SK-N-SH (cell line): ENCODE measurements around the gene SPDYA.

Experiments
- CHD2 ChIP-seq: fragments of 150-350 bp; IDR thresholded peaks from 2 replicates; pipeline ENCODE4 v1.6.1; 2018; ENCODE audit warnings: low read length; ENCODE audit not compliant: partially characterized antibody
- TEAD4 ChIP-seq: IDR thresholded peaks from 2 replicates; pipeline ENCODE4 v1.4.0; 2012; ENCODE audit warnings: mild to moderate bottlenecking, borderline replicate concordance; ENCODE audit not compliant: insufficient read depth
- TF ChIP-seq, protein P1 (sequence below): fragments of 200-600 bp; sonication (generic); IDR thresholded peaks from 2 replicates; pipeline ENCODE4 v1.6.1; 2017; ENCODE audit warnings: antibody characterized with exemption, mild to moderate bottlenecking, moderate library complexity
- TF ChIP-seq, protein P2 (sequence below): IDR thresholded peaks from 2 replicates; pipeline ENCODE4; 2012
- TF ChIP-seq, protein P3 (sequence below): fragments of 150-350 bp; IDR thresholded peaks from 2 replicates; pipeline ENCODE4 v1.6.1; 2017; ENCODE audit warnings: antibody characterized with exemption, low read length, low read depth, borderline replicate concordance

DNA sequence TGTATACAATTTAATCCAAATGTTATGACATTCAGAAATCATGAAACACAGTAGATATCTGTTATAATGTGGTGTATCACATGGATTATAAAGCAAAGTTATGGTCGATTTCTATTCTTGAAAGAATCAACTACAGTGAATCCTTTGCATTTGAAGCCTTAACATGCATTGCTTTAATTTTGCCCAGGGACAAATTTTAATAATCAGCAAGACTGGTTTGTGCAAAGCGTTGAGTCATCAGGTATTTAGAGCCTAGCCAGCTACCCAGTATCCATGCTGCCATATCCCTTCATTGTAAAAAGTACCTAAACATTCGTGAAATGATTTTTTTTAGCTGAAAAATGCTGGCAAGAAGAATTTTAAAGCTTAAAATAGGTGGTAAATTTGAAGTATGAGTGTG, 8.9 kb upstream of the SPDYA start:
- TF ChIP-seq, protein P1, sequence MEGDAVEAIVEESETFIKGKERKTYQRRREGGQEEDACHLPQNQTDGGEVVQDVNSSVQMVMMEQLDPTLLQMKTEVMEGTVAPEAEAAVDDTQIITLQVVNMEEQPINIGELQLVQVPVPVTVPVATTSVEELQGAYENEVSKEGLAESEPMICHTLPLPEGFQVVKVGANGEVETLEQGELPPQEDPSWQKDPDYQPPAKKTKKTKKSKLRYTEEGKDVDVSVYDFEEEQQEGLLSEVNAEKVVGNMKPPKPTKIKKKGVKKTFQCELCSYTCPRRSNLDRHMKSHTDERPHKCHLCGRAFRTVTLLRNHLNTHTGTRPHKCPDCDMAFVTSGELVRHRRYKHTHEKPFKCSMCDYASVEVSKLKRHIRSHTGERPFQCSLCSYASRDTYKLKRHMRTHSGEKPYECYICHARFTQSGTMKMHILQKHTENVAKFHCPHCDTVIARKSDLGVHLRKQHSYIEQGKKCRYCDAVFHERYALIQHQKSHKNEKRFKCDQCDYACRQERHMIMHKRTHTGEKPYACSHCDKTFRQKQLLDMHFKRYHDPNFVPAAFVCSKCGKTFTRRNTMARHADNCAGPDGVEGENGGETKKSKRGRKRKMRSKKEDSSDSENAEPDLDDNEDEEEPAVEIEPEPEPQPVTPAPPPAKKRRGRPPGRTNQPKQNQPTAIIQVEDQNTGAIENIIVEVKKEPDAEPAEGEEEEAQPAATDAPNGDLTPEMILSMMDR = no peak
- TF ChIP-seq, protein P2, sequence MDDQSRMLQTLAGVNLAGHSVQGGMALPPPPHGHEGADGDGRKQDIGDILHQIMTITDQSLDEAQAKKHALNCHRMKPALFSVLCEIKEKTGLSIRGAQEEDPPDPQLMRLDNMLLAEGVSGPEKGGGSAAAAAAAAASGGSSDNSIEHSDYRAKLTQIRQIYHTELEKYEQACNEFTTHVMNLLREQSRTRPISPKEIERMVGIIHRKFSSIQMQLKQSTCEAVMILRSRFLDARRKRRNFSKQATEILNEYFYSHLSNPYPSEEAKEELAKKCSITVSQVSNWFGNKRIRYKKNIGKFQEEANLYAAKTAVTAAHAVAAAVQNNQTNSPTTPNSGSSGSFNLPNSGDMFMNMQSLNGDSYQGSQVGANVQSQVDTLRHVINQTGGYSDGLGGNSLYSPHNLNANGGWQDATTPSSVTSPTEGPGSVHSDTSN = no peak
- TF ChIP-seq CHD2 (no peak), TEAD4 (no peak)
- TF ChIP-seq, protein P3, sequence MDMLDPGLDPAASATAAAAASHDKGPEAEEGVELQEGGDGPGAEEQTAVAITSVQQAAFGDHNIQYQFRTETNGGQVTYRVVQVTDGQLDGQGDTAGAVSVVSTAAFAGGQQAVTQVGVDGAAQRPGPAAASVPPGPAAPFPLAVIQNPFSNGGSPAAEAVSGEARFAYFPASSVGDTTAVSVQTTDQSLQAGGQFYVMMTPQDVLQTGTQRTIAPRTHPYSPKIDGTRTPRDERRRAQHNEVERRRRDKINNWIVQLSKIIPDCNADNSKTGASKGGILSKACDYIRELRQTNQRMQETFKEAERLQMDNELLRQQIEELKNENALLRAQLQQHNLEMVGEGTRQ = no peak
